Neuronal stem cell (in vitro differentiated cells): ENCODE results near the gene PPID.

Experiments
- DNase-seq: peaks from one replicate; pipeline ENCODE4 v3.0.0-alpha.2; 2013; ENCODE audit warnings: low spot score
- H2AFZ ChIP-seq: one replicate; pipeline ENCODE4 v1.6.1; 2013; ENCODE audit warnings: mild to moderate bottlenecking, low read length, inconsistent platforms
- H2AK5ac ChIP-seq: 2 replicates; pipeline ENCODE4 v1.6.1; 2013; ENCODE audit warnings: low read depth, mild to moderate bottlenecking, inconsistent platforms, low read length, moderate library complexity, mixed read lengths
- H2BK120ac ChIP-seq: 2 replicates; pipeline ENCODE4 v1.6.1; 2013; ENCODE audit warnings: low read depth, mild to moderate bottlenecking, inconsistent platforms, low read length, moderate library complexity, mixed read lengths
- H2BK12ac ChIP-seq: one replicate; pipeline ENCODE4 v1.6.1; 2013; ENCODE audit warnings: low read length, inconsistent platforms
- H2BK15ac ChIP-seq: 2 replicates; pipeline ENCODE4 v1.6.1; 2013; ENCODE audit warnings: mild to moderate bottlenecking, low read length, inconsistent platforms, mixed read lengths
- H2BK5ac ChIP-seq: one replicate; pipeline ENCODE4 v1.6.1; 2013; ENCODE audit warnings: inconsistent platforms, mild to moderate bottlenecking, low read length, moderate library complexity
- H3K14ac ChIP-seq: one replicate; pipeline ENCODE4 v1.6.1; 2013; ENCODE audit warnings: low read length, inconsistent platforms
- H3K18ac ChIP-seq: 2 replicates; pipeline ENCODE4 v1.6.1; 2013; ENCODE audit warnings: low read length, inconsistent platforms
- H3K23ac ChIP-seq: 2 replicates; pipeline ENCODE4 v1.6.1; 2013; ENCODE audit warnings: low read depth, mild to moderate bottlenecking, mixed read lengths, low read length, inconsistent platforms; ENCODE audit not compliant: poor library complexity
- H3K27ac ChIP-seq: replicated peaks from 3 replicates; pipeline ENCODE4 v1.5.1; 2013; ENCODE audit warnings: low read length, inconsistent platforms
- H3K27me3 ChIP-seq, 3 experiments: 2 replicates each; pipeline ENCODE4 v1.6.1; 2013; ENCODE audit warnings: low read length in 3 of 3, mild to moderate bottlenecking in 2 of 3, inconsistent platforms in 1 of 3, low read depth in 1 of 3, mixed read lengths in 1 of 3, moderate library complexity in 1 of 3; ENCODE audit not compliant: control insufficient read depth in 3 of 3, insufficient read depth in 3 of 3
- H3K36me3 ChIP-seq, 2 donors: replicated peaks in 1 of 2; 2 replicates each; pipeline ENCODE4 v1.6.1; 2013; ENCODE audit warnings: low read length in 2 of 2; ENCODE audit not compliant: control insufficient read depth in 2 of 2, insufficient read depth in 2 of 2
- H3K4ac ChIP-seq: 2 replicates; pipeline ENCODE4 v1.6.1; 2013; ENCODE audit warnings: inconsistent platforms, mild to moderate bottlenecking, low read length, moderate library complexity
- H3K4me1 ChIP-seq, 2 donors: 1 replicate in 1 of 2; 2 replicates in 1 of 2; pipeline ENCODE4 v1.6.1; 2013; ENCODE audit warnings: low read length in 2 of 2, low read depth in 1 of 2; ENCODE audit not compliant: control insufficient read depth in 2 of 2, insufficient read depth in 1 of 2
- H3K4me2 ChIP-seq: one replicate; pipeline ENCODE4 v1.6.1; 2013; ENCODE audit warnings: mild to moderate bottlenecking, low read length, inconsistent platforms; ENCODE audit not compliant: insufficient read depth, poor library complexity, severe bottlenecking
- H3K4me3 ChIP-seq, 2 donors: 2 replicates each; pipeline ENCODE4 v1.5.1; 2013; ENCODE audit warnings: low read length in 2 of 2, mild to moderate bottlenecking in 2 of 2, inconsistent platforms in 1 of 2, moderate library complexity in 1 of 2
- H3K79me1 ChIP-seq: one replicate; pipeline ENCODE4 v1.6.1; 2013; ENCODE audit warnings: low read depth, mild to moderate bottlenecking, inconsistent platforms, low read length, moderate library complexity
- H3K9ac ChIP-seq: one replicate; pipeline ENCODE4 v1.6.1; 2013; ENCODE audit warnings: mild to moderate bottlenecking, low read depth, low read length, inconsistent platforms; ENCODE audit not compliant: poor library complexity
- H3K9me3 ChIP-seq, 2 donors: replicated peaks in 1 of 2; 2 replicates each; pipeline versions ENCODE3 to v1.6.1; 2013; ENCODE audit warnings: low read length in 2 of 2, mild to moderate bottlenecking in 2 of 2, inconsistent platforms in 1 of 2, low read depth in 1 of 2, mixed read lengths in 1 of 2, moderate library complexity in 1 of 2; ENCODE audit not compliant: control insufficient read depth in 2 of 2, insufficient read depth in 1 of 2
- H4K8ac ChIP-seq: one replicate; pipeline ENCODE4 v1.6.1; 2013; ENCODE audit warnings: low read depth, mild to moderate bottlenecking, inconsistent platforms, low read length, moderate library complexity
- H4K91ac ChIP-seq: one replicate; pipeline ENCODE4 v1.6.1; 2013; ENCODE audit warnings: low read length, low read depth, mild to moderate bottlenecking, inconsistent platforms; ENCODE audit not compliant: poor library complexity
- WGBS, 2 donors: extraction: QIAGEN DNeasy Blood & Tissue Kit; methylation state at CpG; one replicate each; pipeline ENCODE4 v1.1.7; 2013; ENCODE audit warnings: missing lambda C conversion rate in 2 of 2, mixed read lengths in 1 of 2; ENCODE audit not compliant: insufficient read length in 2 of 2, insufficient replicate concordance in 1 of 2; ENCODE audit errors: extremely low coverage in 2 of 2; 5-methylcytosine and 5-hydroxymethylcytosine counted together

The PPID gene

DNA sequence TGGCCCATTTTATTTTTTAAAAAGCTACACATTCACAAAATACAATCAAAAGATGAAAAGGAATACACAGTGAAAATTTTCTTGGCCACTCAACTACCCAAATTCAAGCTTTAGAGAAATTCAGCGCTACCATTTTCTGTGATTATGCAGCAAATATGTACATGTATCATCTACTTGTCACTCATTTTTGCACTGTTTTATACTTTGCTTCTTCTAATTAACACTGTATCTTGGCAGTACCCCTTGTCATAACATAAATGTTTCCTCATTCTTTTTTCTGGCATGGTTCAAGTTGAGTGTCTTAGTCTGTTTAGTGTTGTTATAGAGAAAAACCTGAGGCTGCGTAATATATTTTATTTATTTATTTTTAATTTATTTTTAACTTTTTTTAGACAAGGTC, 15.7 kb upstream of the PPID start:
- Histone ChIP-seq H2BK12ac (no peak overlapping the region), H3K23ac (no peak overlapping the region), H3K27me3 (peaks cover 0 to 8% (median 2%) of the 10 kb centered on the region in 3 experiments), H3K14ac (no peak overlapping the region), H4K91ac (no peak overlapping the region), H3K4me3 (no peak overlapping the region), H2BK120ac (no peak overlapping the region), H3K4me1 (peaks cover 0 to 2% of the 10 kb centered on the region in 2 donors), H2AFZ (no peak overlapping the region), H3K4me2 (no peak overlapping the region), H3K18ac (no peak overlapping the region), H4K8ac (no peak overlapping the region), H3K9me3 (no peaks in the 10 kb centered on the region), H3K79me1 (no peaks in the 10 kb centered on the region), H2AK5ac (no peak overlapping the region), H3K9ac (no peak overlapping the region), H3K36me3 (no peaks in the 10 kb centered on the region), H3K27ac (no peak overlapping the region), H3K4ac (no peak overlapping the region), H2BK15ac (no peak overlapping the region), H2BK5ac (no peak overlapping the region)
- no CpG with 5 or more reads among the region's 2 CpGs for whole genome bisulfite sequencing, 2 donors
- no peak for DNase-seq

DNA sequence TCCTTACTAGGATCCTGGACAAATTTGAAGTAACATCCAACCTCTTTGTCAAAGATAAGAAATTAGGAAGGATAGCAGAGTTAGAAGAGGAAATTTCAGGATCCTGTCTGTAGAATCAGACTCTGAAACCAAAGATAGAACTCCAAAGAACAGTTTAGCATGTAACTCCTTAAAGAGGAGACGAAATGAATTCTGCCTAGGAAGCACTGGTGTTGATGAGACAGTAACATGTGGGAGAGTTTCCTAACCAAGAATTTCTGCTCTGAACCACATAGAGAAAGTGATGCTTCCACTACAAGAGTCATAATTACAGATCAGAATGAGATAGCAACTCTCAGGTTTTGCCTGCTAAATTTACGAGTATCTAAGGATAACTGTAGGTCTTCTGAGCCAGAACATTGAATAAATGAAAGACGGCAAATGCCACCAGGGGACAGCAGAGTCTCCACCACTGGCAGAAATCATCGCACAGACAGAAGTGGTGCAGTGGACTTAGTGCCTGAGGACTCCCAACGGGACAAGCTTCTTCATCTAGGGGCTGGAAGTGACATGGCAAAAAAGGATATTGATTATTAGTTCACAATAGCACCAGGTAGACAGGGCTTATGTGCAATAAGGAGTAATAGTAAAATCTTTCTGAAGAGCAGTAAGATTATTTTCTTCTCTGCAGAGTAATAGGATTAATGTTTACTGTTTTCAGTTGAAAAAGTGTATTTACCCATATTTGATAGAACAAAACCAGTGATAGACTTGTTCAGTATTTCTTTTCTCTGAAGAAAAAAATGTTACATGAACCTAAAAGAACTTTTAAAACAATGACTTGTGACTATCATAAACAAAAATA, 6.7 kb upstream of the PPID start:
- Histone ChIP-seq H3K4ac (no peak overlapping the region), H3K79me1 (no peaks in the 10 kb centered on the region), H2BK12ac (no peak overlapping the region), H3K4me1 (peaks cover 2 to 7% of the 10 kb centered on the region in 2 donors), H3K4me2 (no peak overlapping the region), H3K23ac (no peak overlapping the region), H2BK120ac (no peak overlapping the region), H3K9me3 (no peaks in the 10 kb centered on the region), H3K9ac (no peak overlapping the region), H2AK5ac (no peak overlapping the region), H3K27me3 (no peaks in the 10 kb centered on the region), H2AFZ (peak overlapping the region; percentile 85), H2BK5ac (no peak overlapping the region), H3K18ac (no peak overlapping the region), H3K14ac (no peak overlapping the region), H4K91ac (no peak overlapping the region), H4K8ac (no peak overlapping the region), H3K36me3 (no peaks in the 10 kb centered on the region), H3K4me3 (no peak overlapping the region), H3K27ac (no peak overlapping the region), H2BK15ac (no peak overlapping the region)
- DNase-seq = peak; percentile 15
- no CpG with 5 or more reads among the region's 5 CpGs for WGBS, 2 donors

DNA sequence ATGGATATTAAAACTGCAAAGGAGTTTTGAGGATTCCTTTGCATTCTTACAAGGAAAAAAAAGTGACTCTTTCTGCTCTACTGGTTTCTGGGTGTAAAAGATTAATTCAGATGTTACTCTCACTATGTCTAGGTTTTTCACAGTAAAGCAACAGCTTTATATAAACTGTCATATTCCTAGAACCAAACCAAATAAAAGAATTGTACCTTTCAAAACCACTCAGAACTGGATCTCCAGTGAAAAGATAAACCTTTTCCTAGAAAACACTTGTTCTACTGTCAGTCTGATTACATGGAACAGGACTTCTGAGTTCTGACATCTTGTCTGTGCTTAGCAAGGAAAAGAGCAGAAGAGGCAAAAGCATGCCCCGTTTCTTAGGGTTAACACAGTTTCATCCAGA, 5.0 kb upstream of the PPID start:
- Histone ChIP-seq H3K27me3 (no peaks in the 10 kb centered on the region), H4K8ac (no peak overlapping the region), H4K91ac (no peak overlapping the region), H2BK15ac (no peak overlapping the region), H2BK120ac (no peak overlapping the region), H3K27ac (no peak overlapping the region), H3K4me2 (no peak overlapping the region), H3K79me1 (no peaks in the 10 kb centered on the region), H3K9me3 (no peaks in the 10 kb centered on the region), H3K4ac (no peak overlapping the region), H2AK5ac (no peak overlapping the region), H3K14ac (no peak overlapping the region), H2BK5ac (no peak overlapping the region), H3K18ac (no peak overlapping the region), H3K36me3 (no peaks in the 10 kb centered on the region), H2AFZ (peak overlapping the region; percentile 85), H3K4me1 (peaks cover 2 to 7% of the 10 kb centered on the region in 2 donors), H3K23ac (no peak overlapping the region), H3K4me3 (no peak overlapping the region), H3K9ac (no peak overlapping the region), H2BK12ac (no peak overlapping the region)
- DNase-seq = no peak
- no CpG with 5 or more reads among the region's 1 CpG for WGBS, 2 donors

DNA sequence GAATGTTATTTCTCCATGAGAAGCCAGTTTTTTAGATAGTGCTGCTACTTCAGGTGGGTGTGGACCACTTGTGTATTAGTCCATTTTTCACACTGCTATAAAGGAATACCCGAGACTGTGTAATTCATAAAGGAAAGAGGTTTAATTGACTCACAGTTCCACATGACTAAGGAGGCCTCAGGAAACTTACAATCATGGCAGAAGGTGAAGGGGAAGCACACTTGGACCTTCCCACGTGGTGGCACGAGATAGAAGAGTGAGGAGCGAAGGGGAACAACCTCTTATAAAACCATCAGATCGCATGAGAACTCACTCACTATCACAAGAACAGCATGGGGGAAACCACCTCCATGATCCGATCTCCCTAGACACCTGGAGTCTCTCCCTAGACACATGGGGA, 3.4 kb upstream of the PPID start:
- H2BK12ac ChIP-seq = no peak overlapping the region
- H3K36me3 ChIP-seq = peaks cover 0 to 2% of the 10 kb centered on the region in 2 donors
- H2AFZ ChIP-seq = no peak overlapping the region
- H3K27ac ChIP-seq = no peak overlapping the region
- H3K14ac ChIP-seq = no peak overlapping the region
- no peak for DNase-seq
- H3K9ac ChIP-seq = no peak overlapping the region
- H3K4ac ChIP-seq = no peak overlapping the region
- no peak overlapping the region for H3K18ac ChIP-seq
- H3K9me3 ChIP-seq = no peaks in the 10 kb centered on the region
- H2BK120ac ChIP-seq = no peak overlapping the region
- H3K4me2 ChIP-seq = no peak overlapping the region
- H3K27me3 ChIP-seq = no peaks in the 10 kb centered on the region
- H3K4me1 ChIP-seq = peaks cover 4 to 7% of the 10 kb centered on the region in 2 donors
- H3K79me1 ChIP-seq = no peaks in the 10 kb centered on the region
- H4K91ac ChIP-seq = no peak overlapping the region
- WGBS, 2 donors = no CpG with 5 or more reads among the region's 6 CpGs
- H2BK15ac ChIP-seq = no peak overlapping the region
- H3K4me3 ChIP-seq = no peak overlapping the region
- H3K23ac ChIP-seq = no peak overlapping the region
- H2AK5ac ChIP-seq = no peak overlapping the region
- no peak overlapping the region for H2BK5ac ChIP-seq
- no peak overlapping the region for H4K8ac ChIP-seq
